ENCODE results near the gene SIX4. TPM values are rescaled to one million over a fixed set of nuclear protein-coding genes. Genes with fewer than 3 reads are reported as not detected.

Gene SIX4
- total RNA-seq, 3 donors from 2014 or later: 2.6 to 16.7 (median 5.2) TPM

- Histone ChIP-seq H3K4me3 (no peak overlapping the region), H3K27ac (no peak overlapping the region), H3K36me3 (no peaks in the 10 kb centered on the region), H3K27me3 (no peaks in the 10 kb centered on the region), H3K9me3 (no peaks in the 10 kb centered on the region), H3K4me1 (no peaks in the 10 kb centered on the region)
- intact Hi-C loops (cut with DNase I; ENCODE audit: low total_unique reads): no loop called here
- no peak for DNase-seq (ENCODE audit: low spot score in 2 of 2)
- TF ChIP-seq POLR2AphosphoS5 (IDR thresholded peaks at IDR 0.05) (no peak), POLR2A (IDR thresholded peaks at IDR 0.05) (no peak)
Observed at GRCh38 chr14:60707858-60708257, 16.3 kb downstream of the SIX4 start.

- Histone ChIP-seq H3K27me3 (no peaks in the 10 kb centered on the region), H3K36me3 (no peaks in the 10 kb centered on the region), H3K4me1 (no peaks in the 10 kb centered on the region), H3K27ac (no peak overlapping the region), H3K9me3 (peaks cover 10 to 19% of the 10 kb centered on the region in 2 donors), H3K4me3 (no peak overlapping the region)
- DNase-seq (ENCODE audit: low spot score in 2 of 2): no peak
- intact Hi-C loops (cut with DNase I; ENCODE audit: low total_unique reads): no loop called here
- TF ChIP-seq CTCF (IDR thresholded peaks at IDR 0.05) (no peak), POLR2AphosphoS5 (IDR thresholded peaks at IDR 0.05) (no peak), POLR2A (IDR thresholded peaks at IDR 0.05) (no peak)
Observed at GRCh38 chr14:60705100-60705499, 19.1 kb downstream of the SIX4 start.

GRCh38 chr14:60700598-60700997, 23.6 kb downstream of the SIX4 start:
- DNase-seq (ENCODE audit: low spot score in 2 of 2): no peak
- H3K9me3 ChIP-seq: peaks cover 15 to 28% of the 10 kb centered on the region in 2 donors
- H3K27me3 ChIP-seq: no peaks in the 10 kb centered on the region
- H3K4me3 ChIP-seq: no peak overlapping the region
- intact Hi-C loops (cut with DNase I; ENCODE audit: low total_unique reads): no loop called here
- no peaks in the 10 kb centered on the region for H3K36me3 ChIP-seq
- H3K27ac ChIP-seq: no peak overlapping the region
- H3K4me1 ChIP-seq: no peaks in the 10 kb centered on the region
- TF ChIP-seq POLR2A (IDR thresholded peaks at IDR 0.05) (no peak), CTCF (IDR thresholded peaks at IDR 0.05) (no peak), POLR2AphosphoS5 (IDR thresholded peaks at IDR 0.05) (no peak)

- intact Hi-C loops (cut with DNase I; ENCODE audit: low total_unique reads): loop anchor here (10.0 kb wide), 1 partner anchor 871 kb away; no protein-coding TSS in a partner anchor
- no peak for DNase-seq (ENCODE audit: low spot score in 2 of 2)
- no peaks in the 10 kb centered on the region for H3K36me3 ChIP-seq
- no peaks in the 10 kb centered on the region for H3K4me1 ChIP-seq
- H3K4me3 ChIP-seq: no peak overlapping the region
- peaks cover 5 to 12% of the 10 kb centered on the region in 2 donors for H3K9me3 ChIP-seq
- TF ChIP-seq POLR2A (IDR thresholded peaks at IDR 0.05) (no peak), POLR2AphosphoS5 (IDR thresholded peaks at IDR 0.05) (no peak), CTCF (IDR thresholded peaks at IDR 0.05) (no peak)
- H3K27me3 ChIP-seq: no peaks in the 10 kb centered on the region
- H3K27ac ChIP-seq: no peak overlapping the region
Observed at GRCh38 chr14:60695327-60695726, 28.8 kb downstream of the SIX4 start.

GRCh38 chr14:60691383-60692113, 32.6 kb downstream of the SIX4 start:
- no peak overlapping the region for H3K27ac ChIP-seq
- TF ChIP-seq POLR2AphosphoS5 (IDR thresholded peaks at IDR 0.05) (no peak), CTCF (IDR thresholded peaks at IDR 0.05) (no peak), POLR2A (IDR thresholded peaks at IDR 0.05) (no peak)
- intact Hi-C loops (cut with DNase I; ENCODE audit: low total_unique reads): loop anchor here (10.0 kb wide), 1 partner anchor 867 kb away; no protein-coding TSS in a partner anchor
- no peaks in the 10 kb centered on the region for H3K9me3 ChIP-seq
- DNase-seq (ENCODE audit: low spot score in 2 of 2): no peak
- no peak overlapping the region for H3K4me3 ChIP-seq
- H3K4me1 ChIP-seq: no peaks in the 10 kb centered on the region
- no peaks in the 10 kb centered on the region for H3K36me3 ChIP-seq
- H3K27me3 ChIP-seq: no peaks in the 10 kb centered on the region

Data from breast epithelium (tissue), 4 donors.